GM19397 (cell line): ENCODE data around the gene FBXO24.
"Not testable (repeated sequence)": the region's sequence is repeated elsewhere in the genome, so short reads cannot be mapped to it uniquely, and the experiment has no call there.

Source experiments
- ATAC-seq: cut with Tn5 transposase; IDR thresholded peaks from one replicate; pipeline ENCODE4 v1.9.1; 2021; ENCODE audit warnings: mild to moderate bottlenecking, moderate library complexity; ENCODE audit not compliant: unreplicated experiment

FBXO24 gene

GRCh38 chr7:100586266-100587025 lies at the start of gene FBXO24:
FBXO24 (plus strand) TSS chr7:100586328; CDS start chr7:100586626, 298 bp downstream.
- ATAC-seq = peak; percentile 84

- not testable (repeated sequence) for ATAC-seq
Measured at GRCh38 chr7:100536695-100537094, 49.4 kb upstream of the FBXO24 start.

GRCh38 chr7:100538348-100538653 lies 47.8 kb upstream of the FBXO24 start:
- no peak for ATAC-seq

- ATAC-seq = peak; percentile 96
Measured at GRCh38 chr7:100538654-100539435, 47.3 kb upstream of the FBXO24 start, which contains the start of gene AGFG2. AGFG2 (plus strand) TSS chr7:100539203; CDS start chr7:100539347, 144 bp downstream.

GRCh38 chr7:100539436-100540006 lies 46.6 kb upstream of the FBXO24 start:
- ATAC-seq = no peak

- ATAC-seq = no peak
Measured at GRCh38 chr7:100540073-100540723, 45.9 kb upstream of the FBXO24 start.

GRCh38 chr7:100541309-100541708 lies 44.8 kb upstream of the FBXO24 start:
- not testable (repeated sequence) for ATAC-seq

GRCh38 chr7:100543586-100543985 lies 42.5 kb upstream of the FBXO24 start:
- no peak for ATAC-seq

- no peak for ATAC-seq
Measured at GRCh38 chr7:100544386-100544785, 41.7 kb upstream of the FBXO24 start.

- no peak for ATAC-seq
Measured at GRCh38 chr7:100544967-100545359, 41.2 kb upstream of the FBXO24 start.

GRCh38 chr7:100545360-100546128 lies 40.6 kb upstream of the FBXO24 start:
- no peak for ATAC-seq

- no peak for ATAC-seq
Measured at GRCh38 chr7:100546129-100546925, 39.8 kb upstream of the FBXO24 start.

- ATAC-seq = no peak
Measured at GRCh38 chr7:100546926-100547800, 39.0 kb upstream of the FBXO24 start.

- ATAC-seq = no peak
Measured at GRCh38 chr7:100547872-100548271, 38.3 kb upstream of the FBXO24 start.

GRCh38 chr7:100548446-100548845 lies 37.7 kb upstream of the FBXO24 start:
- ATAC-seq = not testable (repeated sequence)

- no peak for ATAC-seq
Measured at GRCh38 chr7:100552532-100552931, 33.6 kb upstream of the FBXO24 start.

- no peak for ATAC-seq
Measured at GRCh38 chr7:100553032-100553431, 33.1 kb upstream of the FBXO24 start.

GRCh38 chr7:100555701-100556100 lies 30.4 kb upstream of the FBXO24 start:
- no peak for ATAC-seq

GRCh38 chr7:100556541-100556940 lies 29.6 kb upstream of the FBXO24 start:
- no peak for ATAC-seq
